ENCODE results near the gene STOX2.

DNA sequence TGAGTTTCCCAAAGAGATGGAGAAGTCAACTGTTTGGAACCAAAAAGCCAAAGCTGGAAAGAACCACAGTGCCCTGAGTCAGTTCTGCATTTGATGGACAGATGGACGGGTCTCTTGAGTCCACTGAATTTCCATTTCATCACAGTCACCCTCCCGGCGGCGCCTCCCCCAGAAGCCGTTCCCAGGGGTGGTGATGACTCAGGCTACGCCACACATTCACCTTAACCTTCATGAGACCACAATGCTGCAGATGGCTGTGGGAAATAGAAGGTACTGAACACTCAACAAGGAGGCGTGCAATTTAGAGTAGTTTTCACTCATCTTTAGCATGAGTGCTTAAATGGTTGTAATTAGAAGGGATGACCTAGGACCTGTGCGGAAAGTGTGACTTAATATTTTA is 61.3 kb downstream of the STOX2 start:
- no peak for TF ChIP-seq POLR2A (IDR thresholded peaks at IDR 0.05)
- TF ChIP-seq, protein P1, sequence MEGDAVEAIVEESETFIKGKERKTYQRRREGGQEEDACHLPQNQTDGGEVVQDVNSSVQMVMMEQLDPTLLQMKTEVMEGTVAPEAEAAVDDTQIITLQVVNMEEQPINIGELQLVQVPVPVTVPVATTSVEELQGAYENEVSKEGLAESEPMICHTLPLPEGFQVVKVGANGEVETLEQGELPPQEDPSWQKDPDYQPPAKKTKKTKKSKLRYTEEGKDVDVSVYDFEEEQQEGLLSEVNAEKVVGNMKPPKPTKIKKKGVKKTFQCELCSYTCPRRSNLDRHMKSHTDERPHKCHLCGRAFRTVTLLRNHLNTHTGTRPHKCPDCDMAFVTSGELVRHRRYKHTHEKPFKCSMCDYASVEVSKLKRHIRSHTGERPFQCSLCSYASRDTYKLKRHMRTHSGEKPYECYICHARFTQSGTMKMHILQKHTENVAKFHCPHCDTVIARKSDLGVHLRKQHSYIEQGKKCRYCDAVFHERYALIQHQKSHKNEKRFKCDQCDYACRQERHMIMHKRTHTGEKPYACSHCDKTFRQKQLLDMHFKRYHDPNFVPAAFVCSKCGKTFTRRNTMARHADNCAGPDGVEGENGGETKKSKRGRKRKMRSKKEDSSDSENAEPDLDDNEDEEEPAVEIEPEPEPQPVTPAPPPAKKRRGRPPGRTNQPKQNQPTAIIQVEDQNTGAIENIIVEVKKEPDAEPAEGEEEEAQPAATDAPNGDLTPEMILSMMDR (IDR thresholded peaks at IDR 0.05) = no peak

All from esophagus squamous epithelium (tissue), 4 donors.